Measurements from ENCODE around the gene TBC1D22B.
"Not testable (repeated sequence)": the region's sequence is repeated elsewhere in the genome, so short reads cannot be mapped to it uniquely, and the experiment has no call there.

Gene TBC1D22B

GRCh38 chr6:37265001-37265400 is 7.4 kb downstream of the TBC1D22B start:
- DNase-seq = no peak

- DNase-seq = no peak
Measured at GRCh38 chr6:37265860-37266259, 8.3 kb downstream of the TBC1D22B start.

DNA sequence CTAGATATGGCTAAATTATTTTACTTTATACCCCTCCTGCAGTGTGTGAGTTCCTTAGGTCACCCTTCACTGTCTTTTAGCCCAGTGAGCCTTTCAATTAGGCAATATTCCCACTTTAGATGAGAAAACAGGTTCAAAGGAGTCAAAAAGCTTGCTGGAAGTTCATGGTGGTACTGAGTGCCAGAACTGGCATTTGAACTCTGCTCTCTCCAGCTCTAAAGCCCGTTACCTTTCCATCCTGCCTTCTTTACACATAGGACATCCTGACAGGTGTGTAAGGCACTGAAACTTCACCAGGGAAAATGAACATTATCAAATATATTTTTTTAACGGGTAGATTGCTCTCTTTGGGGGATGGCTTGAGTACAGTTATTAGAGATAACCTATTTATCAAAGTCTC is 11.5 kb downstream of the TBC1D22B start:
- no peak for DNase-seq

GRCh38 chr6:37272834-37273566 is 15.4 kb downstream of the TBC1D22B start:
- no peak for DNase-seq

GRCh38 chr6:37273690-37274089 is 16.1 kb downstream of the TBC1D22B start:
- DNase-seq = no peak

GRCh38 chr6:37275350-37275749 is 17.8 kb downstream of the TBC1D22B start:
- no peak for DNase-seq

- DNase-seq = no peak
Measured at GRCh38 chr6:37277001-37277409, 19.4 kb downstream of the TBC1D22B start.

GRCh38 chr6:37279366-37280134 is 22.0 kb downstream of the TBC1D22B start:
- DNase-seq = no peak

DNA sequence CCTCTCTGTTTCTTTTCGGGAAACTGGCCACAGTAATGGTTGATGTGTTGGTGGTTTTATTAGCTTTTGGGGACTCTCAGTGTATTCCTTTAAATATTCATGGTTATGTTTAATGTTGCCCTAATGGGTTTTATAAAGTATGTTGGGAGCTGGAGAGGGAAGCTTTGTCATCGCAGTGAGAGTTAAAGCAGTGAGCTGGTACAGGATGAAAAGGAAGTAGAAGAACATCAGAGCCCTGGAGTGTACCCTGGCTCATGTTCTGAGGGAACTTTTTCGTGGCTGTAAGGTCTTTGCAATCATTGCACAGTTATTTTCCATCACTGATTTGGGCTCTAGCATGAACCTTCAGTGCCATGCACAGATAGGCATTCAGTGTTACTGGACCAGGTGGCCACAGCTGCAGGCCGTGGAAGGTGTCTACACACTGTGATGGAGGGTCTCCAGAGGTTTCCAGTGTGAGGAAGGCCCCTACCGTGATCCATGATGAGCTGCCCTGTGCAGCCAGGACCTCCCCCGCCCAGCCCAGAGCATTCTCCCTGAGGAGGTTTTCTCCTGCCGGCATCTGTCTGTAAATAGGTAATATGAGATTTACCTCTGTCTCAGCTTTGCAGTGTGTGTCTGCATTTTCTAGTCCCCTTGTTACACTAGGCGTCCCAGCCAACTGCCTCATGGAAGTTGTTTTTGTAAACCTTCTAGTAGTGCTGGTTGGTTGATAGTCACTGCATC is 22.8 kb downstream of the TBC1D22B start:
- no peak for DNase-seq

DNA sequence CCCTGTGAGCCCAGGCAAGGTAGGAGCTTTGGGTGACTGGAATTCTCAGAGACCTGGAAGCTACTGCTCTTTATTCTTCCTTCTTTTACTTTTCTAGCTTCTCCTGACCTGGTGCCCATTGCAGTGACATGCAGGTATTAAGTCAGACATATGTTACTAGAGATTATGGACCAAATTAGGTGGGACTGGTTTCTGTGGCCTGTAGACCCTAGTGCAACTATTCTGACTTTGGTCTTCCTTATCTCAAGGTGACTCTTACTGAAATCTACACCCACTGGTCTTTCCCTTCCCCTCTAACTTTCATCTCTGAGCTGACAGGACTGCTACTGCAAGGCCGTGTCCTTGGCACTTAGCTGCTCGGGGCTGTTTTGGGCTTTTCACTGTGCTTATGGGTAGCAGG is 24.8 kb downstream of the TBC1D22B start:
- no peak for DNase-seq

- peak in 3 of 56 donors; percentile 11 to 39 (median 25) for DNase-seq
Measured at GRCh38 chr6:37283268-37283667, 25.7 kb downstream of the TBC1D22B start.

- peak in 40 of 56 donors; percentile 8 to 71 (median 32) for DNase-seq
Measured at GRCh38 chr6:37283671-37284151, 26.1 kb downstream of the TBC1D22B start.

DNA sequence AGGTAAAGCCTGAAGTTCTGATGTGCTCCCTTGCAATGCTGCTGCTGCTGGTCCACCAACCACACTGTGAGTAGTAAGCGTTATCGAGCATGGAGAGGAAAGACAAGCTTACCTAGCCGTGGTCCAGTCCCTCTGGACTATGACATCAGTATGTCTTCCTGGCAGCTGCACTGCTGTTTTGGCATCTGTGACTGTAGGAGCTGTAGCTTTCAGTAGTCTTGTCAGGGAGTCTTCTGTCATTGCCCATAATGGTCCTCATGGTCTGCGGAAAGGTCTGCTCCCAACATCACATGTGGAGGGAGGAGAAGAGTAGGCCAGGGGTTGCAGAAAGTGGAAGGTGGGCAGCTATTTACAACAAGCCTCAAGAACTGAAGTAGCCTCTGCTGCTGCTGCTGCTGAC is 27.2 kb downstream of the TBC1D22B start:
- DNase-seq = no peak

- no peak for DNase-seq
Measured at GRCh38 chr6:37285861-37286311, 28.3 kb downstream of the TBC1D22B start.

- no peak for DNase-seq
Measured at GRCh38 chr6:37287519-37288157, 30.1 kb downstream of the TBC1D22B start.

GRCh38 chr6:37288247-37288646 is 30.7 kb downstream of the TBC1D22B start:
- no peak for DNase-seq

DNA sequence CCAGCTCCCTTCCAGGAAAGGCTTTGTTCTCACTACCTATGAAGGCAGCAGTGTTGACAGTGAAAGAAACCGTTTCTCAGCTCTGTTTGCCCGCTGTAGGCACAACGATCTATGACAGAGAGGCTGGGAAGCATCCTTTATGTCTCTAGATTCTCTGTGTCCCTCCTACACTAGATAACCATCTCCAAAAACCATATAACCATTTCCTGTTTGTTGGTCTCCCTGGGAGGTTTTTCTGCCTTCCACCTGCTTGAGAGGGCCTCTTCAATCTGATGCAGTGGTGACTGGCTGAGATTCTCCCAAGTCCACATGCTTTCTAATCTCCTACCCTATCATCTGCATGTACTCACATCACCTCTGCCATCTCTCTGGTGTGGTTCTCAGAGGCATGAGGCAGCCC is 32.4 kb downstream of the TBC1D22B start:
- DNase-seq = no peak

DNA sequence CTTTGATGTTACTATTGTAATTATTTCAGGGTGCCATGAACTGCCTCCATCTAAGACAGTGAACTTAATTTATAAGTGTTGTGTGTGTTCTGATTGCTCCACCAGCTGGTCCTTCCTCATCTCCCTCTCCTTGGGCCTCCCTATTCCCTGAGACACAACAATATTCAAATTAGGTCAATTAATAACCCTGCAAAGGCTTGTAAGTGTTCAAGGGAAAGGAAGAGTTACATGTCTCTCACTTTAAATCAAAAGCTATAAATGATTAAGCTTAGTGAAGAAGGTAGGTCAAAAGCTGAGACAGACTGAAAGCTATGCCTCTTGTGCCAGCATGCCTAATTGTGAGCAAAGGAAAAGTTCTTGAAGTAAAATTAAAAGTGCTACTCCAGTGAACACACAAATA is 35.9 kb downstream of the TBC1D22B start:
- no peak for DNase-seq

GRCh38 chr6:37297637-37298036 is 40.1 kb downstream of the TBC1D22B start:
- not testable (repeated sequence) for DNase-seq

- no peak for DNase-seq
Measured at GRCh38 chr6:37298958-37299357, 41.4 kb downstream of the TBC1D22B start.

DNA sequence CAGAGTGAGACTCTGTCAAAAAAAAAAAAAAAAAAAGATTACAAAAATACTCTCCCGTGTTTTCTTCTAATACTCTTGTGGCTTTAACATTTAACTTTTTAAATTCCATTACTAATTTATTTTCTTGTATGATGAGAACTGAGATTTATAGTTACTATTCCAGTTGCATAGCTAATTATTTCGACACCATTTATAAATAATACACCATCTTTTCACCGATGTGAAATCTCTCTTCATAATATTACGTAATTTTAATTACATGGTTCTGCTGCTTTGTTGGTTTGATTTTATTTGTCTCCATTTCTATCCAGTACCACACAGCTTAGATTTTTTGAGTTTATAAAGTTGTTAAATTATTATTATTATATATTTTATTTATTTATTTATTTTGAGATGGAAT is 42.4 kb downstream of the TBC1D22B start:
- no peak for DNase-seq
